GM12878 (cell line): ENCODE results near the gene CREB5. TPM values are rescaled to one million over a fixed set of nuclear protein-coding genes. Genes with fewer than 3 reads are reported as not detected.

ENCODE experiments used
- BRCA1 ChIP-seq: IDR thresholded peaks from 2 replicates; pipeline ENCODE4 v1.6.1; 2011; ENCODE audit warnings: low read depth, low read length, improper control_type of control experiment
- CHD1 ChIP-seq: IDR thresholded peaks from 2 replicates; pipeline ENCODE4 v1.6.1; 2012; ENCODE audit warnings: low read depth, low read length, improper control_type of control experiment
- CREM ChIP-seq: IDR thresholded peaks from 2 replicates; pipeline ENCODE4 v1.6.1; 2014; ENCODE audit warnings: antibody characterized with exemption, low read depth
- HCFC1 ChIP-seq: fragments of 150-350 bp; IDR thresholded peaks from 2 replicates; pipeline ENCODE4 v1.6.1; 2014; ENCODE audit warnings: low read length
- HDAC6 ChIP-seq: fragments of 200-600 bp; sonication (generic); IDR thresholded peaks from one replicate; pipeline ENCODE4 v1.8.0; 2017; ENCODE audit warnings: antibody characterized with exemption; ENCODE audit not compliant: unreplicated experiment
- HDGF ChIP-seq: fragments of 450-650 bp; IDR thresholded peaks from 2 replicates; pipeline ENCODE4 v1.6.1; 2016; ENCODE audit warnings: antibody characterized with exemption
- MEF2A ChIP-seq: IDR thresholded peaks from 2 replicates; pipeline ENCODE4 v1.6.1; 2011; ENCODE audit warnings: low read depth, mild to moderate bottlenecking, low read length, moderate library complexity; ENCODE audit not compliant: insufficient read depth
- MTA3 ChIP-seq: IDR thresholded peaks from 2 replicates; pipeline ENCODE4 v1.6.1; 2012; ENCODE audit warnings: low read length, inconsistent platforms, borderline replicate concordance
- MYB ChIP-seq: fragments of 150-350 bp; IDR thresholded peaks from 2 replicates; pipeline ENCODE4 v1.6.1; 2014; ENCODE audit warnings: mild to moderate bottlenecking, low read depth, low read length, borderline replicate concordance
- NFYA ChIP-seq: IDR thresholded peaks from 2 replicates; pipeline ENCODE4 v1.6.1; 2011; ENCODE audit warnings: low read depth, mild to moderate bottlenecking, low read length, improper control_type of control experiment, borderline replicate concordance
- NFYB ChIP-seq: IDR thresholded peaks from 2 replicates; pipeline ENCODE4 v1.6.1; 2011; ENCODE audit warnings: low read depth, mild to moderate bottlenecking, low read length, improper control_type of control experiment, moderate library complexity; ENCODE audit not compliant: insufficient read depth
- PAX8 ChIP-seq: fragments of 450-650 bp; IDR thresholded peaks from 2 replicates; pipeline ENCODE4 v1.6.1; 2017; ENCODE audit warnings: mild to moderate bottlenecking, moderate library complexity
- PML ChIP-seq: IDR thresholded peaks from 2 replicates; pipeline ENCODE4 v1.6.1; 2012; ENCODE audit warnings: low read length, inconsistent platforms
- RAD21 ChIP-seq: IDR thresholded peaks from 2 replicates; pipeline ENCODE4 v1.6.1; 2011; ENCODE audit warnings: mild to moderate bottlenecking, low read depth, low read length, moderate library complexity; ENCODE audit not compliant: insufficient read depth
- SP1 ChIP-seq: IDR thresholded peaks from one replicate; pipeline ENCODE4 v1.6.1; 2011; ENCODE audit warnings: low read depth, low read length
- SRF ChIP-seq, 2 experiments: IDR thresholded peaks; 2 replicates each; pipeline ENCODE4 v1.6.1; 2011; ENCODE audit warnings: low read depth in 2 of 2, low read length in 2 of 2, mild to moderate bottlenecking in 1 of 2, moderate library complexity in 1 of 2
- TCF3 ChIP-seq: IDR thresholded peaks from 2 replicates; pipeline ENCODE4 v1.6.1; 2012; ENCODE audit warnings: low read depth, mild to moderate bottlenecking, low read length, borderline replicate concordance; ENCODE audit not compliant: insufficient read depth
- YBX1 ChIP-seq: fragments of 450-650 bp; IDR thresholded peaks from 2 replicates; pipeline ENCODE4 v1.6.1; 2016; ENCODE audit warnings: antibody characterized with exemption
- ZNF622 ChIP-seq: fragments of 450-650 bp; IDR thresholded peaks from 2 replicates; pipeline ENCODE4 v1.6.1; 2017; ENCODE audit warnings: mild to moderate bottlenecking, inconsistent platforms
- polyA plus RNA-seq, 11 experiments: library from polyadenylated mRNA; depleted of rRNA in 4 of 11; unstranded in 6 of 11; stranded (reverse) in 5 of 11; fragments of >200 nt; fragmentation: Nextera tagmentation in 4 of 11; fragmentation: Illumina TruSeq in 1 of 11; extraction: Ambion mirVana in 4 of 11; extraction: Trizol in 1 of 11; gene quantifications; 1 replicate in 1 of 11; 2 replicates in 10 of 11; pipeline versions ENCODE4 v1.2.1 to v1.2.3, GENCODE V29; 2011 to 2016; ENCODE audit warnings: inconsistent platforms in 2 of 11, missing spikeins in 2 of 11, low read depth in 1 of 11
- total RNA-seq, 4 experiments: library from RNA; depleted of rRNA in 3 of 4; stranded (reverse); fragments of >200 nt in 3 of 4; fragmentation: Illumina TruSeq in 1 of 4; extraction: Trizol in 1 of 4; gene quantifications; 2 replicates each; pipeline versions ENCODE4 v1.2.1 to v1.2.3, GENCODE V29; 2013 to 2021
- TF ChIP-seq, protein P1 (sequence below): fragments of 450-650 bp; conservative IDR thresholded peaks from 2 replicates; pipeline ENCODE4 v1.6.1; 2017; ENCODE audit warnings: mild to moderate bottlenecking, moderate library complexity
- TF ChIP-seq, protein P2 (sequence below): fragments of 450-650 bp; IDR thresholded peaks from 2 replicates; pipeline ENCODE4 v1.6.1; 2017; ENCODE audit warnings: low read depth, mild to moderate bottlenecking, moderate library complexity
- TF ChIP-seq, protein P3 (sequence below): fragments of 450-650 bp; formaldehyde crosslinking; IDR thresholded peaks from 2 replicates; pipeline ENCODE4 v1.4.0; 2022; ENCODE audit warnings: mild to moderate bottlenecking, moderate library complexity
- TF ChIP-seq, protein P4 (sequence below): IDR thresholded peaks from 2 replicates; pipeline ENCODE4 v1.6.1; 2012; ENCODE audit warnings: low read length, inconsistent platforms
- TF ChIP-seq, protein P5 (sequence below): fragments of 450-650 bp; IDR thresholded peaks from 2 replicates; pipeline ENCODE4 v1.6.1; 2016; ENCODE audit warnings: mild to moderate bottlenecking

Gene CREB5
- total and polyA plus RNA-seq, 10 of the 15 experiments (the other 5 are each of a cell fraction or from before 2014, with no cell fraction given): 12.9 to 74.1 (median 53.0) TPM

DNA sequence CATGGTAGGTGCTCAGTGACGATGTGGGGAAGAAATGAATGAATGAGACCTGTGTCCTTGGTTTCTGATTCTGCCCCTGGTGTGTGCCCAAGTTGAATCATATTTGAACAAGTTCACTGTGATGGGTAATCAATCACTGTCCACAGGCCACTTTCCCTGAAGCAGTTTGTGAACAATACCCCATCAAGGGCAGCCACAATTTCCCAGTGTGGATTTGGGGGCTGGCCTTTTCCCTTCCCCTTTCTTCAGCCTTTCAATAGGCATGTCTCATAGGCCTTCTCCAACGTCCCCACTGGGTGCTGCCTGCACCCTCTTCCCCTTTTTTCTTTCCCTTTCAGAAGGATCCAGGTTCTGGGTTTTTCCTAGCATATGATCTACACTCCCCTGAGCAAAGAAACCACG lies 64.7 kb downstream of the CREB5 start (continued):
- TF ChIP-seq, protein P1, sequence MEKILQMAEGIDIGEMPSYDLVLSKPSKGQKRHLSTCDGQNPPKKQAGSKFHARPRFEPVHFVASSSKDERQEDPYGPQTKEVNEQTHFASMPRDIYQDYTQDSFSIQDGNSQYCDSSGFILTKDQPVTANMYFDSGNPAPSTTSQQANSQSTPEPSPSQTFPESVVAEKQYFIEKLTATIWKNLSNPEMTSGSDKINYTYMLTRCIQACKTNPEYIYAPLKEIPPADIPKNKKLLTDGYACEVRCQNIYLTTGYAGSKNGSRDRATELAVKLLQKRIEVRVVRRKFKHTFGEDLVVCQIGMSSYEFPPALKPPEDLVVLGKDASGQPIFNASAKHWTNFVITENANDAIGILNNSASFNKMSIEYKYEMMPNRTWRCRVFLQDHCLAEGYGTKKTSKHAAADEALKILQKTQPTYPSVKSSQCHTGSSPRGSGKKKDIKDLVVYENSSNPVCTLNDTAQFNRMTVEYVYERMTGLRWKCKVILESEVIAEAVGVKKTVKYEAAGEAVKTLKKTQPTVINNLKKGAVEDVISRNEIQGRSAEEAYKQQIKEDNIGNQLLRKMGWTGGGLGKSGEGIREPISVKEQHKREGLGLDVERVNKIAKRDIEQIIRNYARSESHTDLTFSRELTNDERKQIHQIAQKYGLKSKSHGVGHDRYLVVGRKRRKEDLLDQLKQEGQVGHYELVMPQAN: no peak
- TF ChIP-seq PAX8: no peak
- TF ChIP-seq CHD1: no peak
- TF ChIP-seq MYB: no peak
- TF ChIP-seq NFYA: no peak
- no peak for TF ChIP-seq NFYB
- TF ChIP-seq, protein P2, sequence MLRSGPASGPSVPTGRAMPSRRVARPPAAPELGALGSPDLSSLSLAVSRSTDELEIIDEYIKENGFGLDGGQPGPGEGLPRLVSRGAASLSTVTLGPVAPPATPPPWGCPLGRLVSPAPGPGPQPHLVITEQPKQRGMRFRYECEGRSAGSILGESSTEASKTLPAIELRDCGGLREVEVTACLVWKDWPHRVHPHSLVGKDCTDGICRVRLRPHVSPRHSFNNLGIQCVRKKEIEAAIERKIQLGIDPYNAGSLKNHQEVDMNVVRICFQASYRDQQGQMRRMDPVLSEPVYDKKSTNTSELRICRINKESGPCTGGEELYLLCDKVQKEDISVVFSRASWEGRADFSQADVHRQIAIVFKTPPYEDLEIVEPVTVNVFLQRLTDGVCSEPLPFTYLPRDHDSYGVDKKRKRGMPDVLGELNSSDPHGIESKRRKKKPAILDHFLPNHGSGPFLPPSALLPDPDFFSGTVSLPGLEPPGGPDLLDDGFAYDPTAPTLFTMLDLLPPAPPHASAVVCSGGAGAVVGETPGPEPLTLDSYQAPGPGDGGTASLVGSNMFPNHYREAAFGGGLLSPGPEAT: peak; percentile 52
- TF ChIP-seq HCFC1: no peak
- no peak for TF ChIP-seq PML
- TF ChIP-seq, protein P3, sequence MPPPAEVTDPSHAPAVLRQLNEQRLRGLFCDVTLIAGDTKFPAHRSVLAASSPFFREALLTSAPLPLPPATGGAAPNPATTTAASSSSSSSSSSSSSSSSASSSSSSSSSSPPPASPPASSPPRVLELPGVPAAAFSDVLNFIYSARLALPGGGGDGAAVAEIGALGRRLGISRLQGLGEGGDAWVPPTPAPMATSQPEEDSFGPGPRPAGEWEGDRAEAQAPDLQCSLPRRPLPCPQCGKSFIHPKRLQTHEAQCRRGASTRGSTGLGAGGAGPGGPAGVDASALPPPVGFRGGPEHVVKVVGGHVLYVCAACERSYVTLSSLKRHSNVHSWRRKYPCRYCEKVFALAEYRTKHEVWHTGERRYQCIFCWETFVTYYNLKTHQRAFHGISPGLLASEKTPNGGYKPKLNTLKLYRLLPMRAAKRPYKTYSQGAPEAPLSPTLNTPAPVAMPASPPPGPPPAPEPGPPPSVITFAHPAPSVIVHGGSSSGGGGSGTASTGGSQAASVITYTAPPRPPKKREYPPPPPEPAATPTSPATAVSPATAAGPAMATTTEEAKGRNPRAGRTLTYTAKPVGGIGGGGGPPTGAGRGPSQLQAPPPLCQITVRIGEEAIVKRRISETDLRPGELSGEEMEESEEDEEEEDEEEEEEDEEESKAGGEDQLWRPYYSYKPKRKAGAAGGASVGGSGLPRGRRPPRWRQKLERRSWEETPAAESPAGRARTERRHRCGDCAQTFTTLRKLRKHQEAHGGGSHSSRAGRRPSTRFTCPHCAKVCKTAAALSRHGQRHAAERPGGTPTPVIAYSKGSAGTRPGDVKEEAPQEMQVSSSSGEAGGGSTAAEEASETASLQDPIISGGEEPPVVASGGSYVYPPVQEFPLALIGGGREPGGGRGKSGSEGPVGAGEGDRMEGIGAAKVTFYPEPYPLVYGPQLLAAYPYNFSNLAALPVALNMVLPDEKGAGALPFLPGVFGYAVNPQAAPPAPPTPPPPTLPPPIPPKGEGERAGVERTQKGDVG (CRISPR knock-in tag): no peak
- TF ChIP-seq MEF2A: no peak
- no peak for TF ChIP-seq SRF (IDR thresholded peaks at IDR 0.05; ENCODE audit: low read depth in 2 of 2, low read length in 2 of 2)
- no peak for TF ChIP-seq BRCA1
- no peak for TF ChIP-seq YBX1
- TF ChIP-seq, protein P4, sequence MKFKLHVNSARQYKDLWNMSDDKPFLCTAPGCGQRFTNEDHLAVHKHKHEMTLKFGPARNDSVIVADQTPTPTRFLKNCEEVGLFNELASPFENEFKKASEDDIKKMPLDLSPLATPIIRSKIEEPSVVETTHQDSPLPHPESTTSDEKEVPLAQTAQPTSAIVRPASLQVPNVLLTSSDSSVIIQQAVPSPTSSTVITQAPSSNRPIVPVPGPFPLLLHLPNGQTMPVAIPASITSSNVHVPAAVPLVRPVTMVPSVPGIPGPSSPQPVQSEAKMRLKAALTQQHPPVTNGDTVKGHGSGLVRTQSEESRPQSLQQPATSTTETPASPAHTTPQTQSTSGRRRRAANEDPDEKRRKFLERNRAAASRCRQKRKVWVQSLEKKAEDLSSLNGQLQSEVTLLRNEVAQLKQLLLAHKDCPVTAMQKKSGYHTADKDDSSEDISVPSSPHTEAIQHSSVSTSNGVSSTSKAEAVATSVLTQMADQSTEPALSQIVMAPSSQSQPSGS: no peak
- TF ChIP-seq MTA3: no peak
- no peak for TF ChIP-seq SP1
- no peak for TF ChIP-seq CREM
- TF ChIP-seq, protein P5, sequence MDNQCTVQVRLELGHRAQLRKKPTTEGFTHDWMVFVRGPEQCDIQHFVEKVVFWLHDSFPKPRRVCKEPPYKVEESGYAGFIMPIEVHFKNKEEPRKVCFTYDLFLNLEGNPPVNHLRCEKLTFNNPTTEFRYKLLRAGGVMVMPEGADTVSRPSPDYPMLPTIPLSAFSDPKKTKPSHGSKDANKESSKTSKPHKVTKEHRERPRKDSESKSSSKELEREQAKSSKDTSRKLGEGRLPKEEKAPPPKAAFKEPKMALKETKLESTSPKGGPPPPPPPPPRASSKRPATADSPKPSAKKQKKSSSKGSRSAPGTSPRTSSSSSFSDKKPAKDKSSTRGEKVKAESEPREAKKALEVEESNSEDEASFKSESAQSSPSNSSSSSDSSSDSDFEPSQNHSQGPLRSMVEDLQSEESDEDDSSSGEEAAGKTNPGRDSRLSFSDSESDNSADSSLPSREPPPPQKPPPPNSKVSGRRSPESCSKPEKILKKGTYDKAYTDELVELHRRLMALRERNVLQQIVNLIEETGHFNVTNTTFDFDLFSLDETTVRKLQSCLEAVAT: 0 out of 2 replicates have a peak, but pooled peaks have one; percentile 20
- no peak for TF ChIP-seq HDAC6
- TF ChIP-seq ZNF622: no peak
- no peak for TF ChIP-seq RAD21
- no peak for TF ChIP-seq TCF3
- no peak for TF ChIP-seq HDGF
